HT-29 (cell line): Measurements from ENCODE around the gene CST7. TPM values are rescaled to one million over a fixed set of nuclear protein-coding genes. Genes with fewer than 3 reads are reported as not detected.

Experiments used
- DNase-seq: peaks from one replicate; pipeline ENCODE4 v3.0.0-alpha.2; 2015; ENCODE audit warnings: low spot score
- total RNA-seq: library from RNA; depleted of rRNA; stranded (reverse); fragments of >200 nt; shearing (Covaris generic); gene quantifications from 2 replicates; pipeline ENCODE4 v1.2.3, GENCODE V29; 2014

The CST7 gene
- total RNA-seq, 1 experiment from 2014 or later = not detected

- no peak for DNase-seq
Observed at GRCh38 chr20:24984961-24985640, 36.0 kb downstream of the CST7 start.

DNA sequence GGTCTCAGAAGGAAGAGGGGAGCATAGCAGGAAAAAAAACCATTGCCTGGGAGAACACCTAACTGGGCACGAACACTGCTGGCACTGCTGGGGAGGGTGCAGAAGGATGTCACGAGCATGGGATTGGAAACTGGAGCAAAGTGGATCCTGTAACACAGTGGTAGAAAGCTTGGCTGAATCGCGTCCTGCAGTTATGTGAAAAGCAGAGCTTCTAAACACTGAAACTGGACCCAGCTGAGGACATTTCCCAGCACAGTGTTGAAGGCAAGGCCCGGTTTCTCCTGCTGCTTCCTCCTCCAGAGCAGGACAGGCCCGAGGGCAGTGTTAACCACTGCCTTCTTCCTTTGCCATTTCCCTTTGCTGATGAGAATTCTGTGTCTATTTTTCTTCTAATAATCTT, 36.7 kb downstream of the CST7 start:
- no peak for DNase-seq

DNA sequence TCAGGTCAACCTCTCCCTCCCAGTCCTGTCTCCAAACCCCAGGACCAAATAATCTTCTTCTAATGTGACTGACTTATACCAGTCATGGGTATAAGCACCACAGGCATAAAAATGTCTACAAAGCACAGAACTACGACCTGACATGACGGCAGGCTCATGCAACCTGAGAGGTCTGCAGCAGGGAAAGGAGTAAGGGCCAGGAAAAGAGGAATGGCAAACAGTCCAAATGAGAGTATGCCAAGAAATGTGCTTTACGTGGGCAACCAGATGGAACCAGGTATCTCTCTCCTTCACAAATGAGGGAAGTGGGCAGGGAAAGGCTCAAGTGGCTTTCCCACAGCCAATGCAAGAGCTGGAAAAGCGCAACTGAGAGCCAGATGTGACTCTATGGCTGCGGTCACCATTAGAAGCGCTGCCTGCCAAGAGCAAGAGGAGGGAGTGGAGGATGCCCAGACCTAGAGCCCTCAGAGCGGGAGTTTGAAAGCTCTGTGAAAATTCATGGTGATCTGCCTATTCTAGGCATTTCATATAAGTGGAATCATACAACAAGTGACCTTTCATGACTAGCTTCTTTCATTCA, 37.5 kb downstream of the CST7 start:
- no peak for DNase-seq

DNA sequence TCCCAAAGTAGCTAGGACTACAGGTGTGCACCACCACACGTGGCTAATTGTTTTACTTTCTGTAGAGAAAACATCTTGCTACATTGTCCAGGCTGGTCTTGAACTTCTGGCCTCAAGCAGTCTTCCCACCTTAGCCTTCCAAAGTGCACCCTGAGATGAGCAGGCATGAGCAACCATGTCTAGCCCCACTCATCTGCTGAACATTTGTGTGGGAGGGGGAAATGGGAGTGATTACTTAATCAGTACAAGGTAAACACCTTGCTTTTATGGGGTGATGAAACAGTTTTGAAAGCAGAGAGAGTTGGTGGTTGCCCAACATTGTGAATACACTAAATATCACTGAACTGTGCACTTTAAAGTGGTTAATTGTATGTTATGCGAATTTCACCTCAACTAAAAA, 38.2 kb downstream of the CST7 start:
- no peak for DNase-seq

GRCh38 chr20:24987873-24988835, 39.1 kb downstream of the CST7 start:
- no peak for DNase-seq

DNA sequence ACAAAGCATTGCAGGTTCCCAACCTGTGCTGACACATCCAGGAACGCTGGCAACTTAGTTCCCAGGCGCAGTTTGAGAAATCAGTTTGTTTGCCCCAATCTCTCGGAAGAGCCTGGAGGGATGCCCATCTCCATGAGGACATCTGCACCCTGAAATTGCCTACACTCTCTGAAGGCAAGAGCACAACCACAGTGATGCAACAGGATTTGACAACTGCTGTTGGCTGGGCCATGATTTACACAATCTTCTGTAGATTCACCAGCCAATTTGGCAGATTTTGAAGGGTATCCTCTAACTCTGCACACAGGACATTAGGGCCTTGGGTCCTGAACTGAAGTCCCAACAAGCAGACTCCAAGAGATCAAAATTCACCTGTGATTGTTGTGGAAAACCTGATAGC, 40.1 kb downstream of the CST7 start:
- DNase-seq = no peak

DNA sequence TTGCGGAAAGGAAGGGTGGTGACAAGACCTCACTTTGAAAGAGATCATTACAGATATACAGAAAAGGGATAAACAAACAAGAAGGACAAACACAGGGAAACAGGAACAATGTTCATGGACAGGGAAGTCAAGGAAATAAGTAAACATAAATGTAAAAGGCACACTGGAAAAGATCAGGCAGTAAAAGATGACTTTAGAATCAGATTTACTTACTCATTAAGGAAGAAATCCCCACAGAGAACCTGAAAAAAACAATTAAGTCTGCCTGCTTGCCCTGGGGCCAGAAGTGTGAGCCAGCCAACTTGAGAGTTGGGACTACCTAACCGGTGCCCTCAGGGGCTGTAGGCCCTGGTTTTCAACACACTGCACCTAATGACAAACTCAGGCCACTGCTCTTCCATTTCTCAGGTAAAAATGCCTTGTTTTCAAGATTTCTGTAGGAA, 41.8 kb downstream of the CST7 start:
- no peak for DNase-seq

GRCh38 chr20:24991897-24992486, 42.9 kb downstream of the CST7 start:
- peak; percentile 41 for DNase-seq

GRCh38 chr20:24992487-24993205, 43.6 kb downstream of the CST7 start, which contains the start of gene APMAP:
Gene APMAP, minus strand, starts transcription at chr20:24992751. Its CDS starts 63 bp downstream, at chr20:24992688.
- DNase-seq = peak; percentile 94

GRCh38 chr20:24993337-24994185, 44.5 kb downstream of the CST7 start:
- DNase-seq = peak; percentile 74

DNA sequence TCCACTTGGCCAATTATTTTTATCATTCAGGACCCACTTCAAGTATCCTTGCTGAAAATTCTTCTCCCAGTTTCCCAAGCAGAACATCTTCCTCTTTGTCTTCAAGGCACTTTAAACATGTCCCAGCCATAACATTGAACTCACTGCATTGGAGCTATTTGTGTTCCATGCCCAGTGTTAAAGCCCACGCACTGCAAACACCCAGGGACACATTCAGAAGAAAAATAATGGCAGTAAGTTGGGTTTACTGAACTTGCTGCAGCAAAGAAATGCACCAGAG, 45.1 kb downstream of the CST7 start:
- DNase-seq = no peak

- peak; percentile 87 for DNase-seq
Observed at GRCh38 chr20:24994470-24995368, 45.6 kb downstream of the CST7 start.

GRCh38 chr20:24995741-24996448, 46.8 kb downstream of the CST7 start:
- no peak for DNase-seq

DNA sequence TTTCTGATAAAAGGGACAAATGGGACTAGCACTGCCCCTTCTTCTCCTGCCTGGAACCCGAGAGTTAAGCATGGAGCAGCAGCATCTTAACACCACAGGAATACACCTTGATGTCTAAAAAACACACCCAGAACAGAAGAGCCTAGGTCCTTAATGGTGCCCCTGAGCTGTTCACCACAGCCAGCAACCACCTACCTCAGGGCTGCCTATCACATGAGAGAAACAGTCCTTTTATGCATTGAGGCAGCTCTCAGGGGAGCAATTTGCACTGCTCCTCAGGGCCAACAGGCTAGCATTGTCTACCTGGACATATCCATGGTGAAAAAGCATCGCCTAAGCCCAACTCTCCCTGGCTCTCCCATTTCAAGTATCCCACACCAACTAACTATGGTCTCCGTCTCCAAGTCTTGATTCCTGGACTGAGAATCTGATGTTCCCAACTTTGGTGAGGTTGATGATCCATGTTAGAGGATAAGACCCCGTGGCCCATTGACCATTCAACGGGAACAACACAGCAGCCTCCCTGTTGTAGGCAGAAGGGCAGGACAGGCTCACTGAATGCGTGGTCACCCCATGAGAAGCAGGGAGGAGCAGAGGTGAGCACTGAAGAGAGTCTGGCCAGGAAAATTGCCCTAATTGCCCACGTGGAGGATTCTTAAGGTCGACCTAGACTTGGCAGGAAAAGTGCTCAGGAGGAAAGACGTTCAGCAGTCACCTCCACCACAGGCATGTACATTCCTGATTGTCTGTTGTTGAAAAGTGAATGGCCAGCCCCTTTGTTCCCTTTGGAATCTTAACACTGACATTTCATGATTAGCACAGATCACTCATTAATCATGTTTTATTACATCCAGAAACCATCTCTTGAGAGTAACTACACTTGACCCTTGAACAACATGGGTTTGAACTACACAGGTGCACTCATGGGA, 47.6 kb downstream of the CST7 start:
- DNase-seq = peak; percentile 37

- no peak for DNase-seq
Observed at GRCh38 chr20:24998121-24998520, 49.1 kb downstream of the CST7 start.

GRCh38 chr20:24998631-24999445, 49.8 kb downstream of the CST7 start:
- no peak for DNase-seq

GRCh38 chr20:24999568-24999967, 50.5 kb downstream of the CST7 start:
- DNase-seq = no peak
